HuH-7 (cell line): Measurements from ENCODE around the gene UCK1.

Experiments
- DNase-seq: peaks from one replicate; pipeline ENCODE4 v3.0.0; 2011; ENCODE audit warnings: low spot score

Gene UCK1

DNA sequence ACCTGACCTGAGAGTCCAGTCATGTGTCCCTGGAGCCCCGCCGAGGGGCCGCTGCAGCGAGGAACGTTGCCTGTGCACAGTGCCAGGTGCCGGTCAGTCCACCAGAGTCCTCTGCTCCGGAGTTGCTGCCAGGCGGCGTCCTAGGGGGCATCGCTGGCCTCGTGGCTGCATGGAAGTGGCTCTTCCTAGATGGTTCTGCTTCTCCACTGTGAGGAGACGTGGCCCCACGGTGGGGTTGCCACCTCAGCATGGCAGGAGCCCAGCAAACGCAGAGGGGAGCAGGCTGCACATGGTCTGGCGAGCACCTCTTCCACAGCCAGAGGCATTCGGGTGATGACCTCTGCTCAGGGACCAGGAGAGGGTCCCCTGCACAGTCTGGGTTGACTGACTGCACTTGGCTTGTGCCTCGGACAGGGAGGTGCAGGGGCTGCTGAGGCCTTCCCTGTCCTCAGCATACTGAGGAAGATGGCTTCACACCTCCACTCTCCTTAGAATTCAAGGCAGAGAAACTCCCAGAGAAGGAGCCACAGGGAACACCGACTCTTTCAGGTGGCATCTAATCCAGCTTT, 54.2 kb downstream of the UCK1 start:
- no peak for DNase-seq

DNA sequence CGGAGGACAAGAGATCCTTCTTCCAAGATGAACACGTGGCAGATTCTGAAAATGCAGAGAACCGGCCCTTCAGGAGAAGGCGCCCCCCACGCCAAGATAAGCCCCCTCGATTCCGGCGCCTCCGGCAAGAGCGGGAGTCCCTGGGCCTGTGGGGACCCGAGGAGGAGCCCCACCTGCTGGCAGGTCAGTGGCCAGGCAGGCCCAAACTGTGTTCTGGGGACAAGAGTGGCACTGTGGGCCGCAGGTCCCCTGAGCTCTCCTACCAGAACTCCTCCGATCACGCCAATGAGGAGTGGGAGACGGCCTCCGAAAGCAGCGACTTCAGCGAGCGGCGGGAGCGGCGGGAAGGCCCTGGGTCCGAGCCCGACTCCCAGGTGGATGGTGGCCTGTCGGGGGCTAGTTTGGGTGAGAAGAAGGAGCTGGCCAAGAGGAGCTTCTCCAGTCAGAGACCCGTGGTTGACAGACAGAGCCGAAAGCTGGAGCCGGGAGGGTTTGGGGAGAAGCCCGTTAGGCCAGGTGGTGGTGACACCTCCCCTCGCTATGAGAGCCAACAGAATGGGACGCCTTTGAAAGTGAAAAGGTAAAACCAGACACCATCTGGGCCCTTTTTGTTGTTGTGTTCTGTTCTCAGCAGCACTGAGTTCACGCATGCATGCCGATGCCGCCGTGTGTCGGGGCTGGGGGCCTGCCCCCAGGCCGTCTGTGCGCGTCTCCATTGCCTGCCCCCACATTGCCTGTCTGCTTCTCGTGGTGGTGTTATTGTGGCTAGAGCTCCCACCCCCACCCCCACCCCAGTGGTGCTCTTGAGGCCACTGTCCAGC, 54.9 kb downstream of the UCK1 start:
- DNase-seq: no peak

DNA sequence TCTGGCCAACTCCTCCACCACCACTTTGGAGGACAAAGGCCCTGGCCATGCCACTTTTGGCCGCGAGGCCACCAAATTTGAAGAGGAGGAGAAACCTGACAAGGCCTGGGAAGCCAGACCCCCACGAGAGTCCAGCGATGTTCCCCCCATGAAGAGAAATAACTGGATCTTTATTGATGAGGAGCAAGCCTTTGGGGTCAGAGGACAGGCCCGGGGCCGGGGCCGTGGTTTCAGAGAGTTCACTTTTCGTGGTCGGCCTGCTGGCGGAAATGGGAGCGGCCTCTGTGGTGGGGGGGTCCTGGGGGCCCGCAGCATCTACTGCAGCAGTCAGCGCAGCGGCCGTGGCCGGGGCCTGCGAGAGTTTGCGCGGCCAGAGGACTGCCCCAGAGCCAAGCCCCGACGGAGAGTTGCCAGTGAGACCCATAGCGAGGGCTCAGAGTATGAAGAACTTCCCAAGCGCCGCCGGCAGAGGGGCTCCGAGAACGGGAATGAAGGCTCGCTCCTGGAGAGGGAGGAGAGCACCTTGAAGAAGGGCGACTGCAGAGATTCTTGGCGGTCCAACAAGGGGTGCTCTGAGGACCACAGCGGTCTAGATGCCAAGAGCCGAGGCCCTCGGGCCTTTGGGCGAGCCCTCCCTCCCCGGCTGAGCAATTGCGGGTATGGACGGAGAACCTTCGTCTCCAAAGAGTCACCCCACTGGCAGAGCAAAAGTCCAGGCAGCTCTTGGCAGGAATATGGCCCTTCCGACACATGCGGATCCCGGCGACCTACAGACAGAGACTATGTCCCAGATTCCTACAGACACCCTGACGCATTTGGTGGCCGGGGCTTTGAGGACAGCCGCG, 55.7 kb downstream of the UCK1 start:
- no peak for DNase-seq

GRCh38 chr9:131474711-131475110, 56.4 kb downstream of the UCK1 start:
- no peak for DNase-seq

DNA sequence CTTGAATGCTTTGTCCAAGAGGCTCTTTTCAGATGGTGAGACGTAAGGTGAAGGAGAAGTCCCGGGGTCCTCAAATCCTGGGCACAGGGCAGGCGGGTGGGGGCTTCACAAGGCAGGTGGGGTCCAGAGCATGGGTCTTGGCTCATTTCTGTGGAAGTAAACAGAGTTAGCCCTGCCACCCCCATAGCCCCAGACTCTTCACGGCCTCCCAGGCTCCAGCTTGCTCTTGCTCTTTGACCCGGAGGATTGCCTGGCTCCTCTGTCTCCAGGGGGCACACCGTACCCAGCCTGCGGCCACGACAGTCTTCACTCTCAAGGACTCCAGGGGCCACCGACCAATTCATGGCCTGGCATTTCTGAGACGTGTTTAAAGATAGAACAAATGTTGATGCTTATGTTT, 57.2 kb downstream of the UCK1 start:
- no peak for DNase-seq
